CD8-positive, alpha-beta memory T cell (primary cell): Measurements from ENCODE around the gene EPRS1. TPM values are rescaled to one million over a fixed set of nuclear protein-coding genes. Genes with fewer than 3 reads are reported as not detected.
A peak's percentile ranks its signal among the peaks of the same experiment; 100 is the strongest.
"Not testable (repeated sequence)": the region's sequence is repeated elsewhere in the genome, so short reads cannot be mapped to it uniquely, and the experiment has no call there.

Experiments
- CTCF ChIA-PET: fragments of 350-600 bp; sonication (Branson Sonifier 250); formaldehyde crosslinking; loops from one replicate; lab custom pipeline; 2021; ENCODE audit warnings: antibody characterized with exemption; lab: Charles Lee
- POLR2A ChIA-PET: fragments of 350-600 bp; sonication (Branson Sonifier 250); formaldehyde crosslinking; loops from one replicate; lab custom pipeline; 2021; ENCODE audit warnings: antibody characterized with exemption; lab: Charles Lee
- DNase-seq, 5 donors: peaks; one replicate each; pipeline versions ENCODE4 v3.0.0 to v3.0.0-alpha.2; 2020 to 2022; ENCODE audit warnings: mixed read lengths in 1 of 5
- H3K27ac ChIP-seq: one replicate; pipeline ENCODE4 v1.7.0; 2013; ENCODE audit warnings: low read depth, mild to moderate bottlenecking, low read length, moderate library complexity
- H3K27me3 ChIP-seq: 2 replicates; pipeline ENCODE4 v1.7.0; 2013; ENCODE audit warnings: low read length, mild to moderate bottlenecking; ENCODE audit not compliant: insufficient read depth, poor library complexity, severe bottlenecking
- H3K36me3 ChIP-seq: 2 replicates; pipeline ENCODE4 v1.7.0; 2013; ENCODE audit warnings: mild to moderate bottlenecking, low read length, moderate library complexity; ENCODE audit not compliant: insufficient read depth
- H3K4me1 ChIP-seq: 2 replicates; pipeline ENCODE4 v1.7.0; 2013; ENCODE audit warnings: mild to moderate bottlenecking, low read length, moderate library complexity; ENCODE audit not compliant: insufficient read depth
- H3K4me3 ChIP-seq: 2 replicates; pipeline ENCODE4 v1.7.0; 2013; ENCODE audit warnings: mild to moderate bottlenecking, low read length
- H3K9me3 ChIP-seq: 2 replicates; pipeline ENCODE4 v1.7.0; 2013; ENCODE audit warnings: mild to moderate bottlenecking, low read length
- H3K27ac Mint-ChIP-seq, 8 donors: one replicate each; pipeline ENCODE4 v1.8.0; 2020 to 2021; ENCODE audit warnings: mixed read lengths in 8 of 8, mild to moderate bottlenecking in 6 of 8, inconsistent platforms in 3 of 8, moderate library complexity in 3 of 8
- H3K27me3 Mint-ChIP-seq, 2 donors: one replicate each; pipeline ENCODE4 v1.8.0; 2020 to 2021; ENCODE audit warnings: mixed read lengths in 2 of 2, mild to moderate bottlenecking in 1 of 2, moderate library complexity in 1 of 2
- H3K36me3 Mint-ChIP-seq, 3 donors: one replicate each; pipeline ENCODE4 v1.8.0; 2020 to 2021; ENCODE audit warnings: mixed read lengths in 3 of 3, inconsistent platforms in 1 of 3, mild to moderate bottlenecking in 1 of 3
- H3K4me1 Mint-ChIP-seq, 3 donors: one replicate each; pipeline ENCODE4 v1.8.0; 2020 to 2021; ENCODE audit warnings: mixed read lengths in 3 of 3, inconsistent platforms in 1 of 3, mild to moderate bottlenecking in 1 of 3
- H3K4me3 Mint-ChIP-seq, 7 donors: one replicate each; pipeline ENCODE4 v1.8.0; 2020 to 2021; ENCODE audit warnings: mixed read lengths in 7 of 7, mild to moderate bottlenecking in 6 of 7, moderate library complexity in 4 of 7, inconsistent platforms in 2 of 7
- H3K9me3 Mint-ChIP-seq, 5 donors: one replicate each; pipeline ENCODE4 v1.8.0; 2020 to 2022; ENCODE audit warnings: mixed read lengths in 5 of 5, mild to moderate bottlenecking in 3 of 5, moderate library complexity in 2 of 5, inconsistent platforms in 1 of 5
- polyA plus RNA-seq: library from polyadenylated mRNA; unstranded; fragments of 300-500 nt; fragmentation: Illumina TruSeq; gene quantifications from one replicate; pipeline ENCODE4 v1.2.3, GENCODE V29; 2021
- total RNA-seq, 2 experiments: library from RNA; stranded (reverse); gene quantifications; one replicate each; pipeline ENCODE4 v1.2.3, GENCODE V29; 2021

The EPRS1 gene
- total and polyA plus RNA-seq, 3 experiments from 2014 or later: 51.8 to 204 (median 174) TPM

- ChIA-PET CTCF (interaction anchor here (0.7 to 1.3 kb wide), 3 partner anchors 12 to 66 kb away, joined by 3 read pairs; no protein-coding TSS in a partner anchor), POLR2A (interaction anchor here (0.6 to 1.0 kb wide), 2 partner anchors 9 to 44 kb away, joined by 7 to 8 read pairs; partner anchors contain the start of gene BPNT1)
- H3K4me1 ChIP-seq: peaks cover 26% of the 10 kb centered on the region
- no peaks in the 10 kb centered on the region for H3K9me3 Mint-ChIP-seq
- peak overlapping the region; percentile 87 for H3K27ac ChIP-seq
- H3K9me3 ChIP-seq: no peaks in the 10 kb centered on the region
- no peaks in the 10 kb centered on the region for H3K27me3 ChIP-seq
- peak in 3 of 5 donors; percentile 17 to 47 (median 18) for DNase-seq
- no peaks in the 10 kb centered on the region for H3K36me3 ChIP-seq
- H3K27ac Mint-ChIP-seq: peak overlapping the region; percentile 90 to 99 (median 95)
- H3K27me3 Mint-ChIP-seq: no peaks in the 10 kb centered on the region
- peaks cover 0 to 23% (median 0%) of the 10 kb centered on the region in 3 donors for H3K36me3 Mint-ChIP-seq
- H3K4me3 Mint-ChIP-seq: peak overlapping the region; percentile 85 to 97 (median 94)
- peaks cover 30 to 55% (median 41%) of the 10 kb centered on the region in 3 donors for H3K4me1 Mint-ChIP-seq
- H3K4me3 ChIP-seq: peak overlapping the region; percentile 81
Measured at GRCh38 chr1:220045356-220046051, 801 bp downstream of the EPRS1 start.

- peaks cover 26% of the 10 kb centered on the region for H3K4me1 ChIP-seq
- no peak for DNase-seq
- Mint-ChIP-seq H3K9me3 (no peaks in the 10 kb centered on the region), H3K4me3 (peak overlapping the region; percentile 85 to 97 (median 94)), H3K36me3 (peaks cover 0 to 27% (median 0%) of the 10 kb centered on the region in 3 donors), H3K4me1 (peaks cover 30 to 55% (median 41%) of the 10 kb centered on the region in 3 donors), H3K27ac (peak overlapping the region; percentile 90 to 99 (median 95)), H3K27me3 (no peaks in the 10 kb centered on the region)
- POLR2A ChIA-PET: interaction anchor here (0.6 kb wide), 1 partner anchor 26 kb away, joined by 3 read pairs; no protein-coding TSS in a partner anchor
- CTCF ChIA-PET: no interaction called here
- H3K9me3 ChIP-seq: no peaks in the 10 kb centered on the region
- peak overlapping the region; percentile 81 for H3K4me3 ChIP-seq
- peak overlapping the region; percentile 87 for H3K27ac ChIP-seq
- no peaks in the 10 kb centered on the region for H3K27me3 ChIP-seq
- H3K36me3 ChIP-seq: no peaks in the 10 kb centered on the region
Measured at GRCh38 chr1:220044678-220045355, 1.5 kb downstream of the EPRS1 start.

- Histone ChIP-seq H3K27me3 (no peaks in the 10 kb centered on the region), H3K9me3 (no peaks in the 10 kb centered on the region), H3K36me3 (no peaks in the 10 kb centered on the region), H3K4me3 (no peak overlapping the region), H3K4me1 (peaks cover 26% of the 10 kb centered on the region), H3K27ac (no peak overlapping the region)
- Mint-ChIP-seq H3K9me3 (no peaks in the 10 kb centered on the region), H3K27ac (peak overlapping the region; percentile 8 to 94 (median 54)), H3K4me3 (peak overlapping the region in 6 of 7 donors; percentile 6 to 80 (median 10)), H3K4me1 (peaks cover 36 to 61% (median 47%) of the 10 kb centered on the region in 3 donors), H3K36me3 (peaks cover 0 to 35% (median 5%) of the 10 kb centered on the region in 3 donors), H3K27me3 (no peaks in the 10 kb centered on the region)
- POLR2A ChIA-PET: no interaction called here
- CTCF ChIA-PET: no interaction called here
- DNase-seq: no peak
Measured at GRCh38 chr1:220043646-220044045, 2.7 kb downstream of the EPRS1 start.

GRCh38 chr1:220040028-220040596 lies 6.2 kb downstream of the EPRS1 start:
- Histone ChIP-seq H3K4me1 (peaks cover 13% of the 10 kb centered on the region), H3K36me3 (no peaks in the 10 kb centered on the region), H3K4me3 (no peak overlapping the region), H3K27ac (no peak overlapping the region), H3K9me3 (no peaks in the 10 kb centered on the region), H3K27me3 (no peaks in the 10 kb centered on the region)
- no peak for DNase-seq
- peaks cover 40 to 65% (median 48%) of the 10 kb centered on the region in 3 donors for H3K4me1 Mint-ChIP-seq
- POLR2A ChIA-PET: no interaction called here
- H3K9me3 Mint-ChIP-seq: no peaks in the 10 kb centered on the region
- peaks cover 0 to 40% (median 15%) of the 10 kb centered on the region in 3 donors for H3K36me3 Mint-ChIP-seq
- H3K27me3 Mint-ChIP-seq: no peaks in the 10 kb centered on the region
- H3K4me3 Mint-ChIP-seq: no peak overlapping the region
- CTCF ChIA-PET: interaction anchor here (1.2 kb wide), 1 partner anchor 73 kb away, joined by 3 read pairs; no protein-coding TSS in a partner anchor
- H3K27ac Mint-ChIP-seq: peak overlapping the region in 2 of 8 donors; percentile 46 to 65

- no peaks in the 10 kb centered on the region for H3K9me3 Mint-ChIP-seq
- H3K36me3 ChIP-seq: peaks cover 10% of the 10 kb centered on the region
- DNase-seq: no peak
- H3K27ac Mint-ChIP-seq: peak overlapping the region in 6 of 8 donors; percentile 16 to 83 (median 58)
- peaks cover 0 to 52% (median 16%) of the 10 kb centered on the region in 3 donors for H3K36me3 Mint-ChIP-seq
- no peaks in the 10 kb centered on the region for H3K9me3 ChIP-seq
- peaks cover 4% of the 10 kb centered on the region for H3K4me1 ChIP-seq
- ChIA-PET CTCF (no interaction called here), POLR2A (no interaction called here)
- peaks cover 33 to 54% (median 40%) of the 10 kb centered on the region in 3 donors for H3K4me1 Mint-ChIP-seq
- no peaks in the 10 kb centered on the region for H3K27me3 ChIP-seq
- no peak overlapping the region for H3K27ac ChIP-seq
- H3K4me3 ChIP-seq: no peak overlapping the region
- no peaks in the 10 kb centered on the region for H3K27me3 Mint-ChIP-seq
- peak overlapping the region in 2 of 7 donors; percentile 22 to 61 for H3K4me3 Mint-ChIP-seq
Measured at GRCh38 chr1:220038640-220039039, 7.7 kb downstream of the EPRS1 start.

- H3K27me3 Mint-ChIP-seq: not testable (repeated sequence)
Measured at GRCh38 chr1:220037810-220038209, 8.5 kb downstream of the EPRS1 start.

GRCh38 chr1:220032911-220033310 lies 13.4 kb downstream of the EPRS1 start:
- Histone ChIP-seq H3K27me3 (no peaks in the 10 kb centered on the region), H3K9me3 (no peaks in the 10 kb centered on the region), H3K27ac (no peak overlapping the region), H3K4me1 (no peaks in the 10 kb centered on the region), H3K36me3 (peaks cover 28% of the 10 kb centered on the region), H3K4me3 (no peak overlapping the region)
- Mint-ChIP-seq H3K27ac (peak overlapping the region in 1 of 8 donors; percentile 47), H3K4me3 (no peak overlapping the region), H3K36me3 (peaks cover 6 to 76% (median 21%) of the 10 kb centered on the region in 3 donors), H3K9me3 (no peaks in the 10 kb centered on the region), H3K27me3 (no peaks in the 10 kb centered on the region), H3K4me1 (peaks cover 19 to 23% (median 19%) of the 10 kb centered on the region in 3 donors)
- ChIA-PET CTCF (no interaction called here), POLR2A (interaction anchor here (0.6 kb wide), 1 partner anchor 57 kb away, joined by 7 read pairs; no protein-coding TSS in a partner anchor)
- DNase-seq: no peak

More at GRCh38 chr1:220037810-220038209, 8.5 kb downstream of the EPRS1 start:
- Mint-ChIP-seq H3K4me1 (peaks cover 28 to 46% (median 32%) of the 10 kb centered on the region in 3 donors), H3K4me3 (peak overlapping the region in 3 of 7 donors; percentile 0 to 35 (median 1)), H3K27ac (peak overlapping the region in 7 of 8 donors; percentile 0 to 71 (median 14)), H3K36me3 (peaks cover 0 to 58% (median 16%) of the 10 kb centered on the region in 3 donors)
- CTCF ChIA-PET, H3K27me3 ChIP-seq, H3K4me1 ChIP-seq, H3K4me3 ChIP-seq, H3K9me3 Mint-ChIP-seq, H3K27ac ChIP-seq, POLR2A ChIA-PET, H3K9me3 ChIP-seq: not testable (repeated sequence)
- H3K36me3 ChIP-seq: peaks cover 18% of the 10 kb centered on the region
- DNase-seq: peak in 1 of 5 donors; percentile 14
